ENCODE results near the gene MAP4K4.

The MAP4K4 gene

DNA sequence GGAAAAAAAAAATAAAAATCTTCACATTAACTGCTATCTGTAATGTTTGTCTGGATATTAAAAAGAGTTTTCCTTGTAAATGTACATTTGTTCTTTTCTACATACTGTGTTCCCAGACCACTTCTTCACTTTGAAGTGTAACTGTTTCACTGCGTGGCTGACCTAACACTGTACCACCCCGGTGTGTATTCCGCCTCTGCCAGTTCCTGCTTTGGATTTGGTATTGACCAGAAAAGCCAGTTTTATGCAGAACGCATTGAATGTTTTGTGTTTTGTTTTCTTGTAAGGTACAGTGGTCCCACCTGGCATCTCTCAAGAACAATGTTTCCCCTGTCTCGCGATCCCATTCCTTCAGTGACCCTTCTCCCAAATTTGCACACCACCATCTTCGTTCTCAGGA is 166.0 kb downstream of the MAP4K4 start:
- Histone ChIP-seq H3K9me2 (replicated peaks; ENCODE audit: insufficient read depth, low read length) (no peaks in the 10 kb centered on the region), H3K9me3 (ENCODE audit: insufficient read depth, low read length) (no peaks in the 10 kb centered on the region), H2AFZ (ENCODE audit: low read depth, low read length, severe bottlenecking) (no peak overlapping the region), H3K79me2 (ENCODE audit: insufficient read depth, low read length) (no peaks in the 10 kb centered on the region), H3F3A (ENCODE audit: insufficient read depth) (no peaks in the 10 kb centered on the region), H3K27me3 (ENCODE audit: low read length) (no peaks in the 10 kb centered on the region), H3K4me2 (ENCODE audit: low read depth, low read length, poor library complexity, severe bottlenecking) (no peak overlapping the region), H3K9ac (ENCODE audit: low read length) (no peak overlapping the region), H3K4me3 (ENCODE audit: insufficient read depth, low read length, poor library complexity, severe bottlenecking) (no peak overlapping the region), H4K20me1 (ENCODE audit: low read depth, low read length) (0 out of 2 replicates have a peak, but pooled peaks cover 4% of the 10 kb centered on the region), H3K27ac (ENCODE audit: low read depth, low read length) (no peak overlapping the region), H3K36me3 (ENCODE audit: low read length) (peaks cover 71% of the 10 kb centered on the region)
- TF ChIP-seq, protein P1, sequence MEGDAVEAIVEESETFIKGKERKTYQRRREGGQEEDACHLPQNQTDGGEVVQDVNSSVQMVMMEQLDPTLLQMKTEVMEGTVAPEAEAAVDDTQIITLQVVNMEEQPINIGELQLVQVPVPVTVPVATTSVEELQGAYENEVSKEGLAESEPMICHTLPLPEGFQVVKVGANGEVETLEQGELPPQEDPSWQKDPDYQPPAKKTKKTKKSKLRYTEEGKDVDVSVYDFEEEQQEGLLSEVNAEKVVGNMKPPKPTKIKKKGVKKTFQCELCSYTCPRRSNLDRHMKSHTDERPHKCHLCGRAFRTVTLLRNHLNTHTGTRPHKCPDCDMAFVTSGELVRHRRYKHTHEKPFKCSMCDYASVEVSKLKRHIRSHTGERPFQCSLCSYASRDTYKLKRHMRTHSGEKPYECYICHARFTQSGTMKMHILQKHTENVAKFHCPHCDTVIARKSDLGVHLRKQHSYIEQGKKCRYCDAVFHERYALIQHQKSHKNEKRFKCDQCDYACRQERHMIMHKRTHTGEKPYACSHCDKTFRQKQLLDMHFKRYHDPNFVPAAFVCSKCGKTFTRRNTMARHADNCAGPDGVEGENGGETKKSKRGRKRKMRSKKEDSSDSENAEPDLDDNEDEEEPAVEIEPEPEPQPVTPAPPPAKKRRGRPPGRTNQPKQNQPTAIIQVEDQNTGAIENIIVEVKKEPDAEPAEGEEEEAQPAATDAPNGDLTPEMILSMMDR (IDR thresholded peaks at IDR 0.05; ENCODE audit: insufficient read depth, low read length, poor library complexity, severe bottlenecking): no peak
- TF ChIP-seq EZH2phosphoT487 (conservative IDR thresholded peaks at IDR 0.05; ENCODE audit: low read length): no peak

DNA sequence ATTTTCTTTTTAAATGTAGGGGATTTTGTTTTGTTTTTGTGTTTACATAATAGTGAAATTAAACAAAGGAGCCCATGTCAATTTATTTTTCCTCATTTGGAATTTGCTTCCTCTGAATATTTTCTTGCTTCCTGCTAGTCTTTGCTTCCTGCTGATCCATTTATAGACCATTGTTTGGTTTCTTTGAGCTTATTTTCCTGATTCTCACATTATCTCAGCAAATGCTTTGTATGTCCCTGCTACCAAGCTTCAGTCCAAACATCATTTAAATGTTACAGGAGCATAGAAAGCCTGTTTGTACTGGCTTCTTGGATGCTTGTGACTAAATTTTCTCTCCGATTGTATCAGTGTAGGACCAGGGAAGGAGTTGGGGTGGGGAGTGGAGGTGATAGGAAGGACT is 166.9 kb downstream of the MAP4K4 start:
- no peak overlapping the region for H2AFZ ChIP-seq (ENCODE audit: low read depth, low read length, severe bottlenecking)
- TF ChIP-seq, protein P1 (IDR thresholded peaks at IDR 0.05; ENCODE audit: insufficient read depth, low read length, poor library complexity, severe bottlenecking): no peak
- TF ChIP-seq EZH2phosphoT487 (conservative IDR thresholded peaks at IDR 0.05; ENCODE audit: low read length): no peak
- H3K4me3 ChIP-seq (ENCODE audit: insufficient read depth, low read length, poor library complexity, severe bottlenecking): no peak overlapping the region
- no peak overlapping the region for H3K27ac ChIP-seq (ENCODE audit: low read depth, low read length)
- H3K79me2 ChIP-seq (ENCODE audit: insufficient read depth, low read length): no peaks in the 10 kb centered on the region
- H3K4me2 ChIP-seq (ENCODE audit: low read depth, low read length, poor library complexity, severe bottlenecking): no peak overlapping the region
- no peak overlapping the region for H3K9ac ChIP-seq (ENCODE audit: low read length)
- H3K9me2 ChIP-seq (replicated peaks; ENCODE audit: insufficient read depth, low read length): no peaks in the 10 kb centered on the region
- H3K36me3 ChIP-seq (ENCODE audit: low read length): peaks cover 69% of the 10 kb centered on the region
- H4K20me1 ChIP-seq (ENCODE audit: low read depth, low read length): 0 out of 2 replicates have a peak, but pooled peaks cover 4% of the 10 kb centered on the region
- H3K27me3 ChIP-seq (ENCODE audit: low read length): no peaks in the 10 kb centered on the region
- H3K9me3 ChIP-seq (ENCODE audit: insufficient read depth, low read length): no peaks in the 10 kb centered on the region
- H3F3A ChIP-seq (ENCODE audit: insufficient read depth): no peaks in the 10 kb centered on the region

DNA sequence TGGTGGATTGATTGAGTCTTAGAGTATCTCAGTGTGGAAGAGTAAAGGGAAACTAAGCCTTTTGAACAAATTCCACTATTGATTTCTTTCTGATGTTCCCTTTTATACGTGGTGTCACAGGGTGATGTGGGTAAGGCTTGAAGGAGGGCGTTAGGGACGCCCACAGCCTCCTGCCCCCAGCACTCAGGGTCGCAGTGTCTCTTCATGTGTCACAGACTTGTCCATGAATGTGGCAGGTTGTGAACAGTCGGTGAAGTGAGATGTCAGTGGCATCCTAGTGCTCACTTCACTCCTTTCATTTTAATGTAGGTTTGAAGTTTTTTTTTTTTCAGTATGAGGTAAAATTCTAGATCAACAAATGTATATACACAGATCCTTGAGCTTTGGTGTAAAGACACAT is 171.0 kb downstream of the MAP4K4 start:
- Histone ChIP-seq H3K4me2 (ENCODE audit: low read depth, low read length, poor library complexity, severe bottlenecking) (no peak overlapping the region), H3K27ac (ENCODE audit: low read depth, low read length) (no peak overlapping the region), H3K27me3 (ENCODE audit: low read length) (no peaks in the 10 kb centered on the region), H3K36me3 (ENCODE audit: low read length) (peaks cover 66% of the 10 kb centered on the region), H3F3A (ENCODE audit: insufficient read depth) (no peaks in the 10 kb centered on the region; the same call in 1 of the 2 replicates), H2AFZ (ENCODE audit: low read depth, low read length, severe bottlenecking) (no peak overlapping the region), H3K9me3 (ENCODE audit: insufficient read depth, low read length) (no peaks in the 10 kb centered on the region), H3K9ac (ENCODE audit: low read length) (no peak overlapping the region), H3K79me2 (ENCODE audit: insufficient read depth, low read length) (no peaks in the 10 kb centered on the region), H3K9me2 (replicated peaks; ENCODE audit: insufficient read depth, low read length) (no peaks in the 10 kb centered on the region), H3K4me3 (ENCODE audit: insufficient read depth, low read length, poor library complexity, severe bottlenecking) (no peak overlapping the region), H4K20me1 (ENCODE audit: low read depth, low read length) (no peaks in the 10 kb centered on the region)
- TF ChIP-seq, protein P1 (IDR thresholded peaks at IDR 0.05; ENCODE audit: insufficient read depth, low read length, poor library complexity, severe bottlenecking): no peak
- TF ChIP-seq EZH2phosphoT487 (conservative IDR thresholded peaks at IDR 0.05; ENCODE audit: low read length): no peak
